Stimulated activated CD4-positive, alpha-beta T cell treated with anti-CD3 and anti-CD28 coated beads, Interleukin-15, amount 100 ng/mL, for 1 hour (primary cell): ENCODE measurements around the gene NAV2.

Experiments used
- DNase-seq, 2 donors: peaks; one replicate each; pipeline ENCODE4 v3.0.0-alpha.2; 2020; ENCODE audit warnings: low read depth in 1 of 2, low spot score in 1 of 2

The NAV2 gene

GRCh38 chr11:19712281-19713195 is at the start of gene NAV2:
NAV2 (plus strand) TSS chr11:19712837; CDS start chr11:19713696, 859 bp downstream.
- DNase-seq: peak; percentile 49 to 64

DNA sequence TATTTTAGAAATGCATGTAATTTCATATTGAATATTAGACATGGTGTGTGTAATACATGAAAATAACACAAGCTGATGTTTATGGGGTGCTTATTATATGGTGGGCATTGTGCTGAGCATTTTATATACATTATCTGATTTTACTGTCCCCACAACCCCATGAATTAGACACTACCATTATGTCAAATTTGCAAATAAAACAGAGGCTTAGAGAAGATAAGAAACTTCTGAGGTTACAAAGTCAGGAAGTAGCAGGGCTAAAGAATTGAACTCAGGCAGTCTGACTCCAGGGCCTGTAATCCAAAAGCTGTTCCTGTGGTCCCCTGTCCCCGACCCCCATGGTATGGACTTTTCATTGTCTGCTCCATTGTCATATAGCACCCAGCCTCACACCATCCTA is 49.4 kb upstream of the NAV2 start:
- no peak for DNase-seq

GRCh38 chr11:19664886-19665548 is 47.6 kb upstream of the NAV2 start:
- no peak for DNase-seq

DNA sequence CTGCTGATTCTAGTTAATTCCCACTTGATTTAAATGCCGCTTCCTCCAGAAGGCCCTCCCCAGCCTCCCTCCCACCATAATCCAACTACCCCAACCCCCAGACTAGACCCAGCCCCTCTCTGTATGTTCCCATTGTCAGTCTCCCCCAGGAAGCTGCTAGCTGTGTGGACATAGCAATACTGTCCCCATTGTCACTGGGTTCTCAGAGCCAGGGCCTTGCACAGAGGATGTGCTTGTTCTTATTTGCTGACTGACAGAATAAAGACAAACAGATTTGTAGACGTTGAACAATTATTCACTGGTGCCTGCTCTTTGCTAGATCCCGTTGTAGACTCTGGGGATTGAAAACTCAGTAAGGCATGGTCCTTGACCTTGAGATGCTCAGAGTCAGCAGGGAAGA is 45.7 kb upstream of the NAV2 start:
- DNase-seq: no peak

- no peak for DNase-seq
Observed at GRCh38 chr11:19669511-19669910, 43.1 kb upstream of the NAV2 start.

DNA sequence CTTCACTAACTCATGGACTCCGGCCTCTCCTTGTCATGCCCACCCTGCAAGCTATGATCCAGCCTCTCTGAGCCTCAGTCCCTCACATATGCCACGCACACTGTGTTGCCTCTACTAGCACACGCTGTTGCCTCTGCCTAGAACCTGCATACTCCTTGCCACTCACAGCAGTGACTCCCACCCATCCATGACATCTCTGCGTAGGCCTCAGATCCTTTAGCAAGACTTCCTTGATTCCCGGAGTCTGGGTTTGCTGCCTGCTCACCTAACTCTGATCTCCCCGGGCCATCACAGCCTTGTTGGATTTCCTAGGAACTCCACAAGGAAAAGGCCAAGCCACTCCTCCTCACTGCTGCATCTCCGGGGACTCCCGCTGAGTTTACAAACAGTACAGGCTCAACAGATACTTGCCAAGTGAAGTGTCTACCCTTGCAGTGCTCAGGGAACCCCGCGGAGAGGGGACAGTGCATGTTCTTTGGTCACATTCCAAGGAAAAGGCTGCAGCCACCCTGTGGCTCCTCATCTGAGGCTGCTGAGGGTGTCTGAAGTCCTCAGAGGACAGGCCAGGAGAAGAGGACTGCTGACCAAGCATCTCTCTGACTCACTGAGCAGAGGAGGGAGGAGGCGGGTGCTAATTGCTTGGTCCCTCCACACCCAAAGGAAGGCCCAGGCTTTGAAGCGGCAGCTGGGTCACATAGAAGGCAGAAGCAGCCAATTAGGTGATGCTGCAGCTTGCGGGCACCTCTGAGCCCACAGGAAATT is 42.4 kb upstream of the NAV2 start:
- DNase-seq: no peak

GRCh38 chr11:19672586-19673206 is 39.9 kb upstream of the NAV2 start:
- no peak for DNase-seq

DNA sequence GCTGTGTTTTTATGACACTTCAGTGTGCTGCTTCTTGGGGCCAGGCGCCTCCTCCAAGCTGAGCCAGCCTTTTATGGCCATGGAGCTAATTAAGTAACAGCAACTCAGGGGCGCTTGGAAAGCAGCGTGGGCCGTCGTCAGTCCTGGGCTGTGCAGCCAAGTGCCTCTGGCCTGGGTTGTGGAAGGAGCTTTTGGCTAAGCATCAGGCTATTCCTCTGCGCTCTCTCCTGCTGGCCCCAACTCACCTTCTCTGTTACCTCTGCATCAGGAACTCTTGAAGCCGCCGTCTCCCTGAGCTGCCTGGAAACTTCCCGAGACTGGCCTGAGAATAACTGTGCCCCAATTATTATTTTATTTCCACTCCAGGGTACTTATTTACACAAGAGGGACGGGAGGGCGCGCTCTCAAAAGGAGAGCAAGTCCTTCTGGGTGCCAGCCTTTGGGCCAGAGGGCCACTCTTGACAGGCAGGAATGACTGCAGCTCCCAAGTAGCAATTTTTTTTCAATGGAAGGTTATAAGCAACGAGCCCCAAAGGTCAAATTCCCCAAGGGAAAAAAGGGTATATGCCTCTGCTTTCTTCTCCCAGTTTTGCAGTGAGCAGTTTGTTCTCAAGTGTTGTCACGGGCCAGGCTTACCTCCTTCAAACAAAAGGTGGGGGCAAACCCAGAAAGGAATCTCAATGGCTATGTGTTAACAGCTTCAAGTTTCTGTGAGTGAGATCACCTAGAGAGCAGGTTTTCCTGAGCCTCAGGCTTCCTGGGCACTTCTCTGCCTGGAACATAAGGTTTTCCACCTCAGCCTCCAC is 38.5 kb upstream of the NAV2 start:
- no peak for DNase-seq

- no peak for DNase-seq
Observed at GRCh38 chr11:19674836-19675235, 37.8 kb upstream of the NAV2 start.

DNA sequence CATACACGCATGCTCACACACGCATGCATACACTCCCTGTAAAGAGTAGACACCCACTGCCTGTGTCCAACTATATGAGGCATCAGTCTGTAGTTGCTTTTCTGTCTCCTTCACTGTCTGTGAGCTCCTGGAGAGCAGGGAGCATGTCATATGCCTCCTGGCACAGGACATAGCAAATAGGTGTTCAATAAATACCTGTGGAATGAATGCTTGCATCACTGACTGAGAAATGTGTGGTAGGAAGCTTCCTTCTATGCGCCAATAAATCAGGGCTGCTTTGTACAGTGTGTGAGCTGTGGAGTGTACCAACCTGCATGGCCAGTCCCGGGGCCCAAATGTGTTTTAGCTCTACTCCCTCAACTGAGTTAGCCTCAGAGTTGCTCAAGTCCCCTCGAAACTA is 37.2 kb upstream of the NAV2 start:
- no peak for DNase-seq

DNA sequence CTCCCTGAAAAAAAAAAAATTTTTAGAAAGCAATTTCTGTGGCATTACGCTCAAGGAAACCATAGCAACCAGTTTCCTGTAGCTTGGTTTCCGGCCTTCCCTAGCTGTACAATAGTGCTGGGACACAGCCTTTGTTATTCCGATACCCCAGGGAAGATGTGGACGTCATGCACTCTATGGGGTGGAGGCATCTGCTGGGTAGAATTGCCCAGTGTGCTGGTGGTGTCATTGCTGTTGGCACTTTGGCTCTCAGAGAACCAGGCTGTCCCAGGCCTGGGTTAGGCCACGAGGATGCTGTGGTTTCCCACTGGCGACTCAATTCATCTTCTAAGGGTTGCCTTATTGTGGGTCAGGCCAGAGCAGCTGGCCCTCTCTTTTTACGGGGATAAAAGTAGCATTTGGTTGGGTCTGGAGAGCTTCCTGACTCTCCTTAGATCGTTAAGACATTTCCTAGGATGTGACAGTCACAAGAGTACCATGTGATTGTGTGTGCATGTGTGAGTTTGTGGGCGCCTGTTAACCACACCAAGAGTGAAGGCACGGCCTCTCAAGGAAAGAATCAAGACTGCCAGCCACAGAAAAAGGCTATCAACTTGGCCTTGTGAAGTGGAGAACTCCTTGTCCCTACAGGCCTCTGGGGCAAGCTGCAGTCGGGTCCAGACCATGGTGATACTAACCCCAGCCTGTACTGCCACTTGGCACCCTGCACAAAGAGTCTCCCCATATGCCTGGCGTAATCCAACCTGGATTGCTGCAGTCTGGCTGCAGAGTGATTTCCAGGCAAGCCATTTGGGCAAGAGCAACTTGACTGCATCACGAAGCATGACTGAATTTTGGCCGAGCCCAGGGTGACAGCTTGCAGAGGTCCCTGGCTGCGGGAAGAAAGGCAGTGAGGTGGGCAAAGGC is 35.9 kb upstream of the NAV2 start:
- no peak for DNase-seq

DNA sequence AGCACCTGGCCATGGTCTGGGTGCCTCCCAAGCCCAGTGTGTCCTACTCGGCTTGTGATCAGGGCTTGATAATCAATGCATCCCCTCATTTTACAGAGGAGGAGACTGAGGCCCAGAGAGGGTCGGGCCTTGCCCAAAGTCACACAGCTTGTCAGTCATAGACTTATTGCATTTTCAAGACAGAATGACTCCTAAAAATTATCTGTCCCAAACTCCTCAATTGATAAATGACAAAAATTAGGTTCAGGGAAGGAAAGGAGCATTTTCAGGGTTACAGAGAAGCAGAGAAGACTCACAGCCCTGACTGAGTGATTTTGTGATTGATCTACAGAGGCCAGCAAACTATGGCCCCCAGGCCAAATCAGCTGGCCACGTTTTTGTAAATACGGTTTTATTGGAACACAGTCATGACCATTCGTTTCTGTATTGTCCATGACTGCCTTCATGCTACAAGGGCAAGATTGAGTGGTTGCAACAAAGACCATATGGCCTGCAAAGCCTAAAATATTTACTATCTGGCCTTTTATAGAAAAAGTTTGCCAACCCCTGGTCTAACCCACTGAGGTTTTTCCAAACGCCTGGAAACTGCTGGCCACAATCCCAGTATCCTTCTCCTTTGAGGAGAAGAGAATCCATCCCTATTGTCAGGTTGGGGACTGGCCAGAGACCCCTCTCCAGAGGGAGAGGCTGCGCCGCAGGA is 35.1 kb upstream of the NAV2 start:
- no peak for DNase-seq

GRCh38 chr11:19679952-19680828 is 32.4 kb upstream of the NAV2 start:
- DNase-seq: no peak

- DNase-seq: no peak
Observed at GRCh38 chr11:19680829-19681368, 31.7 kb upstream of the NAV2 start.

- no peak for DNase-seq
Observed at GRCh38 chr11:19683141-19683805, 29.4 kb upstream of the NAV2 start.

GRCh38 chr11:19683862-19684491 is 28.7 kb upstream of the NAV2 start:
- DNase-seq: no peak

DNA sequence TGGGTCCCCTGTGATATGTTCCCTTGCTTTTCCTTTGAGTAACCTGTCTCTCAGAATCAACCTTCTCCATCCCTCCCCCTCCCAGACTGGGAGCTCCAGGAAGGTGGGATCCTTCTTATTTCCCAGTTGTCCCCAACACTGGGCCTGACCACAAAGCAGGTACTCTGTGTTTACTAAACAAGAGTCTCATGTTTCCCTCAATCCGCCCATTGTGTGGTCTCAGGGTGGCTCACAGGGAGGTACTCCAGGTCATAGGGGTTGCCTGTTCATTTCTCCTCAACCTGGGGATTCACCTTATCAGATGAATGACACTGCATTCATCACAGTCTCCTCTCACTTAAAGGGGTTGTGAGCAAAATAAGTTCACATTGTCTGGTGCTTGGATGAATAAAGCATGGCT is 26.4 kb upstream of the NAV2 start:
- DNase-seq: no peak
